ENCODE measurements around the gene LMAN1. TPM values are rescaled to one million over a fixed set of nuclear protein-coding genes. Genes with fewer than 3 reads are reported as not detected.

LMAN1 gene, protein sequence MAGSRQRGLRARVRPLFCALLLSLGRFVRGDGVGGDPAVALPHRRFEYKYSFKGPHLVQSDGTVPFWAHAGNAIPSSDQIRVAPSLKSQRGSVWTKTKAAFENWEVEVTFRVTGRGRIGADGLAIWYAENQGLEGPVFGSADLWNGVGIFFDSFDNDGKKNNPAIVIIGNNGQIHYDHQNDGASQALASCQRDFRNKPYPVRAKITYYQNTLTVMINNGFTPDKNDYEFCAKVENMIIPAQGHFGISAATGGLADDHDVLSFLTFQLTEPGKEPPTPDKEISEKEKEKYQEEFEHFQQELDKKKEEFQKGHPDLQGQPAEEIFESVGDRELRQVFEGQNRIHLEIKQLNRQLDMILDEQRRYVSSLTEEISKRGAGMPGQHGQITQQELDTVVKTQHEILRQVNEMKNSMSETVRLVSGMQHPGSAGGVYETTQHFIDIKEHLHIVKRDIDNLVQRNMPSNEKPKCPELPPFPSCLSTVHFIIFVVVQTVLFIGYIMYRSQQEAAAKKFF
- 110 and 147 TPM in 2 replicates for total RNA-seq

DNA sequence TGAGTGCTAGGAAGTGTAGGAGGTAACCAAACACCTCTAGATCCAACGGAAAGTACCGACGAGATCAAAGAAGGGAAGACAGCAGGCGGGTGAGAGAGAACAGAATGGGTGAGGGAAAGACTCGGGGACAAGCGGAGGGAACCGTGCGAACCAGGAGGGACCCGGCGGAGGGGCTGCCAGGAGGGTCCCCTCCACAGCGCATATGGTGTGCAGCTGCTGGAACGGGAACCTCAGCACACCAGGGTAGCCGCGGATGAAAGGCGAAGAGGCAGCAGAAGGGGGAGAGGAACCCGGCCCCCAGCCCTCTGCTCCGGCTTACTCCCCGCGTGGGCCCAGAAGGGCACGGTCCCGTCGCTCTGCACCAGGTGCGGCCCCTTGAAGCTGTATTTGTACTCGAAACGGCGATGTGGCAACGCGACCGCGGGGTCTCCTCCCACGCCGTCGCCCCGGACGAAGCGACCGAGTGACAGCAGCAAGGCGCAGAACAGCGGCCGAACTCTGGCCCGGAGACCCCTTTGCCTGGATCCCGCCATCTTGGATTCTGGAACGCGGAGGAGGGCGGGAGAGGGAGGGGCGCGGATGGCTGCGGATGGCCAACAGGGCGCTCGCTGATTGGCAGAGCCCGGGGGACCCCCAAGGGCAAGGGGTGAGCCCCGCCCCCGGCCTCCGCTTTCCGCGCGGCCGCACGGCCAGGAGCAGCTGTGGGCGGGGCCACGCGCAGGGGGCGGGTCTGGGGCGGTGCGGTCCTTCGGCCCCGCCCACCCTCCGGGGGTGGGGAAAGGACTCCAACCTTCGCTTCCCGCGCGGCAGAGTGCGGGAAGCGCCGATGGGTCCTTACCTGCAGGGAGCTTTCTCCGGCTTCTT is at the start of gene LMAN1:
TSS of gene LMAN1 (minus strand) at position 554 of the 864 bp plus-strand sequence. CDS start at position 533, 21 bp downstream.

DNA sequence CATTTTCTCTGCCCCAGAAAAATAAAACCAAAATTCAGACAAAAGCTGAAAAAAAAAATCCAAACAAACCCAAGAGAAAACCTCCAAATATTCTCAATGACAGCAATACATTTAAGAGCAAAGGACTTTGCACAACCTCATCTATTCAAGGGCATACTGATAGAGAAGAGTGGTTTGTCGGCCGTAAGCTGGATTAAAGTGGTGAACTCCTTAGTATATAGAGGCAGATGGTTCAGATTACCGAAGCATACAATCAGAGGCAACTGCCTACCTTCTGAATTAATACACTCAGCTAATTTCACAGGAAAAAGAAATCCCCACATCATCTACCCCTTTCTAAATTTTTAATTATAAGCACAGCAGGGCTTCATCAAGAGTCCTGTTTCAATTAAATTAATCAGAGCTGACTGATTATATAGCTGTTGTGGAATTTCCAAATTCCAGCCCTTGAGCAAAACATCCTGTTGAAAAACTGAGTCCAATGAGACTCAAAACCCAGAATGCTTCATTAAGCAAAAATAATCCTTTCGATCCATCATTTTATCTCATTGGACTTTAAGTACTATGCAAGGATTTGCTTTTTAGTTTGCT is 40.5 kb downstream of the LMAN1 start, which contains the start of gene CPLX4:
TSS of gene CPLX4 (minus strand) at position 190 of the 591 bp plus-strand sequence. CDS start at position 3, 187 bp downstream.

Other genes with a start within 250 kb of the LMAN1 start
- 20.8 and 24.2 TPM in 2 replicates for gene SEC11C, start 219.4 kb downstream of the LMAN1 start, total RNA-seq
- not detected in 2 replicates for gene GRP, start 139.1 kb downstream of the LMAN1 start, total RNA-seq
- not detected in 2 replicates for gene RAX, start 85.8 kb downstream of the LMAN1 start, total RNA-seq
- gene CPLX4, start 40.6 kb downstream of the LMAN1 start, total RNA-seq = not detected in 2 replicates

Measured in endothelial cell of coronary artery (primary cell).